Gastroesophageal sphincter (tissue), 3 donors: ENCODE measurements around the gene CUX1.

Experiments used
- CTCF ChIP-seq, 4 experiments: fragments of 200-600 bp in 2 of 4; fragments of 450-650 bp in 2 of 4; sonication (generic) in 1 of 4; IDR thresholded peaks; one replicate each; pipeline ENCODE4 v1.5.1; 2017 to 2019; ENCODE audit warnings: antibody characterized with exemption in 4 of 4, mild to moderate bottlenecking in 2 of 4, moderate library complexity in 2 of 4
- EP300 ChIP-seq: sonication (generic); formaldehyde crosslinking; IDR thresholded peaks from one replicate; pipeline ENCODE4 v1.6.1; 2017; ENCODE audit warnings: antibody characterized with exemption, mild to moderate bottlenecking
- POLR2A ChIP-seq, 2 donors: fragments of 450-650 bp; IDR thresholded peaks; one replicate each; pipeline ENCODE4 v1.6.1; 2017; ENCODE audit warnings: antibody characterized with exemption in 2 of 2, mild to moderate bottlenecking in 2 of 2, moderate library complexity in 1 of 2
- POLR2AphosphoS5 ChIP-seq: sonication (generic); formaldehyde crosslinking; IDR thresholded peaks from one replicate; pipeline ENCODE4 v1.6.1; 2017; ENCODE audit warnings: antibody characterized with exemption

DNA sequence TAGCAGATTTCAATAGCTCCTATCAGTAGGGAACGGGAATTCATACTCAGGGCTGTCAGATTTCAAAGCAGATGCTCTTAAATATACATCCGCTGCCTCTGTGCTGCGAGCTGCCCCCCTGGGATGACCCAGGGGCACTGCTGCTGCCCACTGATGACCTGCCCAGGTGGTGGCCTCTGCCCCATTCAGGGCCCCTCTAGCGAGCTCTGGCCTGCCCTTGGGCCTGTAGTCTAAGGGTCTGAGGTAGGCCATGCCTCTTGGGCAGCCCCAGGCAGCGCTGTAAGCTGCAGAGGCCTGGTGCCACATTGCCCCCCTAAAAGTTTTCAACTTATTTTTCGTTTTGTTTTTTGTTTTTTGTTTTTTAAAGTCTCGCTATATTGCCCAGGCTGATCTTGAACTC is 418.7 kb downstream of the CUX1 start:
- TF ChIP-seq CTCF (IDR thresholded peaks at IDR 0.05) = no peak
- TF ChIP-seq POLR2AphosphoS5 = no peak
- no peak for TF ChIP-seq POLR2A (IDR thresholded peaks at IDR 0.05)
- TF ChIP-seq EP300 = no peak
